Measurements from ENCODE around the gene ESR1. TPM values are rescaled to one million over a fixed set of nuclear protein-coding genes. Genes with fewer than 3 reads are reported as not detected.

The ESR1 gene
- total and polyA plus RNA-seq, 12 donors, result 0.09 to 1.9 (median 1.2) TPM

- no peak overlapping the region for H3K4me3 ChIP-seq
- ATAC-seq (no peak), DNase-seq (no peak)
- H3K36me3 ChIP-seq, result no peaks in the 10 kb centered on the region
- H3K27ac ChIP-seq, result no peak overlapping the region
- no peak for TF ChIP-seq CTCF (IDR thresholded peaks at IDR 0.05)
- peaks cover 0 to 11% (median 0%) of the 10 kb centered on the region in 11 donors for H3K9me3 ChIP-seq
- intact Hi-C loops (cut with DNase I), result no loop called here
- peaks cover 0 to 19% (median 13%) of the 10 kb centered on the region in 9 donors for H3K4me1 ChIP-seq
- WGBS, 2 donors, result 77 to 89% methylated on average over 2 of the region's 2 CpGs
- H3K27me3 ChIP-seq, result no peaks in the 10 kb centered on the region
Observed at GRCh38 chr6:152087096-152087495, 279.6 kb downstream of the ESR1 start.

- Histone ChIP-seq H3K27me3 (no peaks in the 10 kb centered on the region), H3K4me3 (no peak overlapping the region), H3K9me3 (peaks cover 0 to 11% (median 0%) of the 10 kb centered on the region in 11 donors), H3K4me1 (peaks cover 0 to 20% (median 15%) of the 10 kb centered on the region in 9 donors), H3K36me3 (no peaks in the 10 kb centered on the region), H3K27ac (no peak overlapping the region)
- ATAC-seq (no peak), DNase-seq (no peak)
- 27 to 37% methylated on average over 1 of the region's 1 CpG for WGBS, 2 donors
- TF ChIP-seq CTCF (IDR thresholded peaks at IDR 0.05), result no peak
- intact Hi-C loops (cut with DNase I), result no loop called here
Observed at GRCh38 chr6:152087701-152088100, 280.2 kb downstream of the ESR1 start.

GRCh38 chr6:152089992-152090391, 282.5 kb downstream of the ESR1 start:
- Histone ChIP-seq H3K27ac (no peak overlapping the region), H3K36me3 (no peaks in the 10 kb centered on the region), H3K9me3 (no peaks in the 10 kb centered on the region), H3K4me3 (no peak overlapping the region), H3K27me3 (no peaks in the 10 kb centered on the region), H3K4me1 (peaks cover 0 to 26% (median 18%) of the 10 kb centered on the region in 9 donors)
- intact Hi-C loops (cut with DNase I), result no loop called here
- TF ChIP-seq CTCF (IDR thresholded peaks at IDR 0.05), result no peak
- peak in 3 of 8 donors; percentile 32 to 65 (median 45) for ATAC-seq
- DNase-seq, result peak in 1 of 2 donors; percentile 11
- WGBS, 2 donors, result 85 to 88% methylated on average over 7 of the region's 7 CpGs

GRCh38 chr6:152091201-152091600, 283.7 kb downstream of the ESR1 start:
- H3K36me3 ChIP-seq, result no peaks in the 10 kb centered on the region
- peaks cover 0 to 31% (median 18%) of the 10 kb centered on the region in 9 donors for H3K4me1 ChIP-seq
- no peak overlapping the region for H3K27ac ChIP-seq
- ATAC-seq, result peak in 3 of 8 donors; percentile 8 to 46 (median 42)
- TF ChIP-seq CTCF (IDR thresholded peaks at IDR 0.05), result no peak
- no peaks in the 10 kb centered on the region for H3K9me3 ChIP-seq
- WGBS, 2 donors, result 30 to 39% methylated on average over 2 of the region's 2 CpGs
- DNase-seq, result no peak
- H3K4me3 ChIP-seq, result no peak overlapping the region
- H3K27me3 ChIP-seq, result no peaks in the 10 kb centered on the region
- intact Hi-C loops (cut with DNase I), result no loop called here

All from heart right ventricle (tissue), 16 donors.